Stimulated activated CD8-positive, alpha-beta memory T cell treated with anti-CD3 and anti-CD28 coated beads, Interleukin-15, amount 100 ng/mL, for 24 hours (primary cell): ENCODE data around the gene ECHS1.
A peak's percentile ranks its signal among the peaks of the same experiment; 100 is the strongest.
"Not testable (repeated sequence)": the region's sequence is repeated elsewhere in the genome, so short reads cannot be mapped to it uniquely, and the experiment has no call there.

ENCODE experiments used
- DNase-seq: peaks from one replicate; pipeline ENCODE4 v3.0.0-alpha.2; 2020; ENCODE audit warnings: low read depth

ECHS1 gene

DNA sequence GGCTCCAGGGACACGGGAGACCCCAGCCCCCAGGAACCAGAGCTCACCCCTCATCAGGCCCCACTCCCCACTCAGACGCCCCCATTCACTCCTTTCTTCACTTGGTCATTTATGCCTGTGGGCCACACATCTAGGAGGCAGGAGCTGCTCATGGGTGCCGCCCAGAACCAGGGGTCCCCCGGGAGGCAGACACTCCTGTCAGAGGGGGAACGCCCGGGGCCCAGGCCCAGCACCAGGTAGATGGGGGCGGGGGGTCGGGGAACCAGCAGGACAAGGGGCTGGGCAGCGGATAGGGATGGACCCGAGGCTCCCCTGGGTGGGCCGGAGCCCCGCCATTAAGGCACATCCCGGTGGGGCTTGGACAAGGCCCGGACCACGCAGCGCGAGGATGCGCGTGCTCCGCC, 48.3 kb downstream of the ECHS1 start:
- DNase-seq: no peak

DNA sequence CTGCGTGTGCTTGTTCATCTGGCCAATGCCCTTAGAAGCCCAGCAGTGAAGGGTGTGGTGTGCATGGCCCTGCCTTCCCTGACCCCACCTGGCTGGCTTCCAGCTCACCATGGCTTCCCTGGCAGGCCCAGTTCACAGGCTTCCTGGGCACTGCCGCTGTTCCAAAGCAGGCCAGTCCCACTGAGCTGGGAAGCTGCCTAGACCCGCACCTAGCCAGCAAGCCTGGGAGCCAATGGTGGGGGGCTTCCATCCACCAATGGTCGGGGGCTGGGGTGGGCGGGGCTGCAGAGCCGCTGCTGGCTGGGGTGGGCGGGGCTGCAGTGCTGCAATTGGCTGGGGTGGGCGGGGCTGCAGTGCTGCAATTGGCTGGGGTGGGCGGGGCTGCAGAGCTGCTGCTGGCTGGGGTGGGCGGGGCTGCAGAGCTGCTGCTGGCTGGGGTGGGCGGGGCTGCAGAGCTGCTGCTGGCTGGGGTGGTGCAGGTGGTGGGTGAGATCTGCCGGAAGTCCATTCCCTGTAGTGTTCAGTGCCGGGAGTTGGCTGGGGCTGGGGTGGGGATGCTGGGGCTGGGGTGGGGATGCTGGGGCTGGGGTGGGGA, 48.9 kb downstream of the ECHS1 start:
- peak; percentile 31 for DNase-seq

DNA sequence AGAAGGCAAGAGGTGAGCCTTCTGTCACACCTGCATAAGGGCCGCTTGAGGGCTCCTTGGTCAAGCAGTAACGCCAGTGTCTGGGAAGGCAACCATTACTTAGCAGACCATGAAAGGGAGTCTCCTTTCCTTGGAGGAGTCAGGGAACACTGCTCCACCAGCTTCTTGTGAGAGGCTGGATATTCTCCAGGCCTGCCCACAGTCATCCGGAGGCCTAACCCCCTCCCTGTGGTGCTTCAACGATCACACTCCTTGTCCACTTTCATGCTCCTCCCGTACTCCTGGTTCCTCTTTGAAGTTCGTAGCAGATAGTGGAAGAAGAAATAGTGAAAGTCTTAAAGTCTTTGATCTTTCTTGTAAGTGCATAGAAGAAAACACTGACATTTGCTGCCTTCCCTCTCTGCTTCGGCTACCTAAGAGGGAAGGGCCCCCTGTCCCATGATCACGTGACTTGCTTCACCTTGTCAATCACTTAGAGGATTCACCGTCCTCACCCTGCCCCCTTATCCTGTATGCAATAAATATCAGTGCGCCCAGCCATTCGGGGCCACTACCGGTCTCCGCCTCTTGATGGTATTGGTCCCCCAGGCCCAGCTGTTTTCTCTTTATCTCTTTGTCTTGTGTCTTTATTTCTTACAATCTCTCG, 51.0 kb downstream of the ECHS1 start:
- DNase-seq: not testable (repeated sequence)

DNA sequence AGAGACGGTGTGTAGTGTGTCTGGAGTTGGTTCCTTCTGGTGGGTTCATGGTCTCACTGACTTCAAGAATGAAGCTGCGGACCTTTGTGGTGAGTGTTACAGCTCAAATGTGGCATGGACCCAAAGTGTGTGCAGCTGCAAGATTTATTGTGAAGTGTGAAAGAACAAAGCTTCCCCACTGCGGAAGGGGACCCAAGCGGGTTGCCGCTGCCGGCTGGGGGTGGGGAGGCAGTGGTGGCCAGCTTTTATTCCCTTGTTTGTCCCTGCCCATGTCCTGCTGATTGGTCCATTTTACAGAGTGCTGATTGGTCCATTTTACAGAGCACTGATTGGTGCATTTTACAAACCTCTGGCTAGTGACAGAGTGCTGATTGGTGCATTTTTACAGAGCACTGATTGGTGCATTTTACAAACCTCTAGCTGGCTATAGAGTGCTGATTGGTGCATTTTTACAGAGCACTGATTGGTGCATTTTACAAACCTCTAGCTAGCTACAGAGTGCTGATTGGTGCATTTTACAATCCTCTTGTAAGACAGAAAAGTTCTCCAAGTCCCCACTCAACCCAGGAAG, 52.2 kb downstream of the ECHS1 start:
- DNase-seq: not testable (repeated sequence)

DNA sequence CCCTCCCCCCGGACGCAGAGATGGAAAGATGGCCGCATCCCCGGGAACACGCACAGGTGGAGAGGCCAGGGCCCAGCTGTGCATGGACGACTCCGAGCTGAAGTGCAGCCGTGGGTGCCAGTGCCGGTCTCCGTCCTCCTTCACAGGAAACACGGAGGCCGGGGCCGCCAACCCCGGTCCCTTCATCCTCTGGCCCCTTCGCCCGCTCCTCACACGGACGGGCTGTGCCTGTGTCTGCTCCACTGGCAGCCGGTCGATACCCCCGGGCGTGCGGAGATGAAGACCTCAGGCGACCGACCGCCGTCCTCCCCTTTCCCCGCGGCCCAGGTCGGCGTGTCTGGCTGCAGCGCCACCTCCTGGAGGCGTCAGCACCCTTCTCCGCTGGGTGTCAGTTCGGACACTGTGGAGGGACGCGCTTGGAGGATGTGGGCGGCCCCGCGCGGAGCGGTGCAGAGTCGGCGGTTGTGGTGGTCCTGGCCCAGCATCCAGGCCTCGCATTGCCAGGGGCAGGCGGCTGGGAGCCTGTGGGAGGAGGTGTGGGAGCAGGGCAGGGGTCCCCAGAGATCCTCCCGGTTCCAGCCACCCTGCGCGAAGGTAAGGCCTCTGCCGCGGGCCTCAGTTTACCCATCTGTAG, 54.5 kb downstream of the ECHS1 start:
- DNase-seq: peak; percentile 41

DNA sequence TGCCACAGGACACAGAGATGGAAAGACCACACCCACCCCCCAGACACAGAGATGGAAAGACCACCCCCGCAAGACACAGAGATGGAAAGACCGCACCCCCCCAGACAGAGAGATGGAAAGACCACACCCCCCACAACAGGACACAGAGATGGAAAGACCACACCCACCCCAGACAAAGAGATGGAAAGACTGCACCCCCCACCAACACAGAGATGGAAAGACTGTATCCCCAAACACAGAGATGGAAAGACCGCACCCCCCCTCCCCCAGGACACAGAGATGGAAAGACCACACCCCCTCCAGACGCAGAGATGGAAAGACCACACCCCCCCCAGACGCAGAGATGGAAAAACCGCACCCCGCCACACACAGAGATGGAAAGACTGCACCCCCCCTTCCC, 56.4 kb downstream of the ECHS1 start:
- DNase-seq: no peak

DNA sequence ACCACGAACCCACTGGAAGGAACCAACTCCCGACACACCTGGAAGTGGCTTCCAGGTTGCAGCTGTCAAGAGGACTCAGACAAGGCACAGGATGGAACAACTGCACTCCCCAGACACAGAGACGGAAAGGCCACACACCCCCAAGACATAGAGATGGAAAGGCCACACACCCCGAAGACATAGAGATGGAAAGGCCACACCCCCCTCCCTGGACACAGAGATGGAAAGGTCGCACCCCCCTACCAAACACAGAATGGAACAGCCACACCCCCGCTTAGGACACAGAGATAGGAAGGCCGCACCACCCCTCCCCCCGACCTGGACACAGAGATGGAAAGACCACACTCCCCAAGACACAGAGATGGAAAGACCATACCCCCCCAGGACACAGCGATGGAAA, 56.9 kb downstream of the ECHS1 start:
- DNase-seq: no peak

DNA sequence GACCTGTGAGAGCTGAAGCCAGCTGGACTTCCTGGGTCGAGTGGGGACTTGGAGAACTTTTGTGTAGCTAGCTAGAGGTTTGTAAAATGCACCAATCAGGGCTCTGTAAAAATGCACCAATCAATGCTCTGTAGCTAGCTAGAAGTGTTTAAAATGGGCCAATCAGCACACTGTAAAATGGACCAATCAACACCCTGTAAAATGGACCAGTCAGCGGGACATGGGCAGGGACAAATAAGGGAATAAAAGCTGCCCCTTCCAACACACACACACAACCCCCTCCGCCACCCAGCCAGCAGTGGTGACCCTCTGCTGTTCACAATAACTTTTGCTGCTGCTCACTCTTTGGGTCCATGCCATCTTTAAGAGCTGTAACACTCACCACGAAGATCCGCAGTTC, 57.3 kb downstream of the ECHS1 start:
- no peak for DNase-seq

DNA sequence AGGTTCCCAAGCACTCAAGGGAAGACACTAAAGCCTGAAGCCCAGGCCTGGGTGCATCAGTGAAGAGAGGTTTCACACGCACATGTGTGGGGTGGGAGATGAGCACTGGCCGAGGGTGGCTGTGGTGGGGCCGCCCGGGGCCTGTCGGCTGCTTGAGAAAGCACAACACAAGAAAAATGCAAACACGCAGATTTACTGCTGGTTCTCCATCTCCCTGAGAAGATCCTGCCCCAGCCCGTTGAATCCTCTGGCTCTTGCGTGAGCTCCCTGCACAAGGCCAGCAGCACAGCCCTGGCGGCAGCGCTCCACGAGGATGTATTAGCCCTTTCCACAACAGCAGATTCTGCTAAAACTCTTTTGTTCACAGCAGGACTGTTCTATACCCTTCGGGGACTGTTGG, 58.2 kb downstream of the ECHS1 start:
- DNase-seq: no peak

DNA sequence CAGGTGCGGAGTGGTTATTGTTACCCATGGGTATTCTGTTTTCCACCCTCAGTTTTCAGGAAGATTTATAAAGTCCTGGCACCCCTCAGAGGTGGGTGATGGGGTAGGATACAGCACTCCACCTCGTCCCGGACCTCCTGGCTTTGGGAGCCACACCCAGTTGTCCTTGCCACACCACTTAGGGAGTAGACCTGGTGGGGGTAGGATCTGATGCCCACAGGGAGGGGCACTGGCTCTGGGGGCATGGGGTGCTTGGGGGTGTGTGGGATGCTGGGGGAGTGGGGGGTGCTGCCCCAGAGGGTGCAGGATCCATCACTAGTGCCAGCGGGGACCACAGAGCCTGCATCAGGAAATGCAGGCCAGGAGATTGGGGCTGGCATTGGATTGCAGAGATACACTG, 60.0 kb downstream of the ECHS1 start:
- DNase-seq: no peak

DNA sequence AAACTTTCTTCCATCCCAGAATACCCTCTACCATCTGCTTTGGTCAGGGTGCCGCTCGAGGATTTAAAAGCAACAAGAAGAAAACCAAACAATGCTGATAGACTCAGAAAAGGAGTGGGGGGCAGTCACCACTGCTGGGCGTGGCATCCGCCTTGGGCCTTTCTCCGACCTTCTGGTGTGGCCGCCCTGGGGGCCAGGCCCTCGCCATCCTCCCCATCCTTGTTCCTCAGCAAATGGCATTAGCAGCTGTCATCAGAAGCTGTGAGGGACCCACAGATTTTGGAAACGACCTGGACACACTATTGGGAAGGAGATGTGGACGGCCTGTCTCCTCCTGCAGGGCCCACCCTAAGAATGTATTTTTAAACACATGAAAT, 60.4 kb downstream of the ECHS1 start:
- DNase-seq: no peak
